BLaER1 (cell line): ENCODE data around the gene ZCCHC13.
A peak's percentile ranks its signal among the peaks of the same experiment; 100 is the strongest.

Experiments used
- H3K27ac ChIP-seq: shearing (Covaris generic); formaldehyde crosslinking; 2 replicates; pipeline ENCODE4 v1.8.1; 2022
- H3K27me3 ChIP-seq: shearing (Covaris generic); formaldehyde crosslinking; 2 replicates; pipeline ENCODE4 v1.8.1; 2022
- H3K36me3 ChIP-seq: shearing (Covaris generic); formaldehyde crosslinking; 2 replicates; pipeline ENCODE4 v1.8.1; 2022
- H3K4me1 ChIP-seq: shearing (Covaris generic); formaldehyde crosslinking; 2 replicates; pipeline ENCODE4 v1.8.1; 2022
- H3K4me2 ChIP-seq: shearing (Covaris generic); formaldehyde crosslinking; 2 replicates; pipeline ENCODE4 v1.8.1; 2022
- H3K4me3 ChIP-seq: shearing (Covaris generic); formaldehyde crosslinking; 2 replicates; pipeline ENCODE4 v1.8.1; 2022
- H3K9ac ChIP-seq: shearing (Covaris generic); formaldehyde crosslinking; 2 replicates; pipeline ENCODE4 v1.8.1; 2022
- H3K9me3 ChIP-seq: shearing (Covaris generic); formaldehyde crosslinking; 2 replicates; pipeline ENCODE4 v1.8.1; 2022
- H4K20me1 ChIP-seq: shearing (Covaris generic); formaldehyde crosslinking; 2 replicates; pipeline ENCODE4 v1.8.1; 2022
- Cebpa-rat ChIP-seq: shearing (Covaris generic); IDR thresholded peaks from 2 replicates; pipeline ENCODE4 v1.8.1; 2022

The ZCCHC13 gene

DNA sequence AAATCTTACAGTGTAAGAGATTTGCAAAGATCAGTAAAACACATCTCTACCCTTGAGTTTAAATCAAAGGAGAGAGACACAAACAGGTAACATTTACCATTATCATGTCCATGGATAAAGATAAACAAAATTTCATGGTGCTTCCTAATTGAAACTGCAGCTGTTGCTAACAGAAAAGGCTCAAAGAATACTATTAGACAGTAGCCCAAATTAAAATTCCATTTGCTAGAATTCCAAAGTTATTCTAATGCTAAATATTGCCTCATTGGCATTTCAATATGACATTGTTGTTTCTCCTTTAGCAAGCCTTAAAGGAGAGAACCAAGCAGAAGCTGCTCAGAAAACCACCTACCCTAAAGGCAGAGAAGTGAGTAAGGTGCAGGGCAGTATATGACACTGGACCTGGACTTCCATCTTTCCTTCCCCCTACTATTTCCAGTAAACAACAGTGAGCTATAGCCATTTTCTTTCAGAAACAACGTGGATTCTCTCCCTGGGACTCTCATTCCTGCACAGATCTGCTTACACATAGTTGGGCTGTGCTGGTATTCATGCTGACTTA lies 19.5 kb upstream of the ZCCHC13 start:
- no peak overlapping the region for H3K27ac ChIP-seq
- H3K27me3 ChIP-seq, result peaks cover 89% of the 10 kb centered on the region
- TF ChIP-seq Cebpa-rat, result no peak
- H3K9ac ChIP-seq, result no peak overlapping the region
- H3K9me3 ChIP-seq, result no peaks in the 10 kb centered on the region
- no peaks in the 10 kb centered on the region for H3K4me1 ChIP-seq
- peaks cover 84% of the 10 kb centered on the region for H4K20me1 ChIP-seq
- no peak overlapping the region for H3K4me3 ChIP-seq
- peaks cover 53% of the 10 kb centered on the region for H3K36me3 ChIP-seq
- no peak overlapping the region for H3K4me2 ChIP-seq

DNA sequence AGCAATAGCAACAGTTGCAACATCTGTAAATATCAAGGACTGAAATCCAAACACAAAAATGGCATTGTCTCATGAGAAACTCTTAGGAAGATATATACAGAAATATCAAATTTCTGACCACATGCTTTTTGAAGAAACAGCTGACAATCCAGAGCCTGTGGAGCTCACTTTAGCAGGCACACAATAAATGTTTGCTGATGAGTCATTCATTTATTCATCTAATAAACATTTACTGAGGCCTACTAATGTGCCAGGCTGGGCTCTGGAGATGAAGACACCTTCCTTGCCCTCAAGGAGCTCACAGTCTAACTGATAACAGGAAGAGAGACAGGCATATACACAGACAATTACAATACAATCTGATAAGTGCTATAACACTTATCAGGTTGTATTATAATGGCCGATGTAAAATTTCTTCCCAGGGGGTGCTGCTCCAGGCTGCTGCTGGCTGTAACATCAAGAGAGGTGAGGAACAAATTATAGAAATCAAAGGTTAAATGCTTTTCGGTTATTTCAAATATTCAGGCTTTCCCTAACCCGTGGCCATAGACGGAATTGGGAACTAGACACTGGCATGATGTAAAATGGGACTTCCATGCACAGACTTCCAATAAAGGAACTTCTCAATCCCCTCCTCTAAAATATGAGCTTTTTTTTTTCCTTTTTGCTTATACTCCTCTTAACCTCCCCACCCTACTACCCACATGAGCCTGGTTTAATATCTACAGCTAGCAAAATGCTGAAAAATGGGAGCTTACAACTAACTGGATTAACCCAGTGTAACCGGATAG lies 16.8 kb upstream of the ZCCHC13 start:
- H3K4me1 ChIP-seq, result no peaks in the 10 kb centered on the region
- H3K4me3 ChIP-seq, result no peak overlapping the region
- no peak for TF ChIP-seq Cebpa-rat
- peaks cover 81% of the 10 kb centered on the region for H3K27me3 ChIP-seq
- H3K9me3 ChIP-seq, result no peaks in the 10 kb centered on the region
- no peak overlapping the region for H3K27ac ChIP-seq
- H3K36me3 ChIP-seq, result peaks cover 26% of the 10 kb centered on the region
- H4K20me1 ChIP-seq, result peaks cover 59% of the 10 kb centered on the region
- H3K9ac ChIP-seq, result no peak overlapping the region
- no peak overlapping the region for H3K4me2 ChIP-seq

DNA sequence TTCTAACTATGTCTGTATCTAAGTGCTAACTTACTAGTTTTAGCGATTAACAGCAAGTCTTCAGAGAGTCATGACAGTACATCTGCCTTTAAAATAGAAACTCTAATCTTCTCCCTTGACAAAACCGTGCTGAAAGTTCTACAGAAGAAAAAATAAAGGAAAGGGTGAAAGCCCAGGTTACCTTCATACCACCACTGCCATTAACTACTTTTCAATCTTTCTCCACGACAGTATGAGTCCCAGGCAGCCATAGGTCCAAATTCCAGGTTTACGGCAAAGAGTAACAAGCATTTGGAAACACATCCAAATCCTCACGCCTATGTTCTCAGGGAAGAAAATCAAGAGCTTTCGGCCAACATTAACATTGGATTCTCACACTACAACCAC lies 12.4 kb upstream of the ZCCHC13 start:
- TF ChIP-seq Cebpa-rat, result no peak
- Histone ChIP-seq H3K4me2 (peak overlapping the region; percentile 67), H3K27ac (peak overlapping the region; percentile 87), H3K4me1 (no peaks in the 10 kb centered on the region), H3K36me3 (peaks cover 10% of the 10 kb centered on the region), H3K9ac (peak overlapping the region; percentile 91), H3K9me3 (no peaks in the 10 kb centered on the region), H4K20me1 (peaks cover 15% of the 10 kb centered on the region; the same call in 1 of the 2 replicates), H3K27me3 (peaks cover 43% of the 10 kb centered on the region), H3K4me3 (peak overlapping the region; percentile 74)

DNA sequence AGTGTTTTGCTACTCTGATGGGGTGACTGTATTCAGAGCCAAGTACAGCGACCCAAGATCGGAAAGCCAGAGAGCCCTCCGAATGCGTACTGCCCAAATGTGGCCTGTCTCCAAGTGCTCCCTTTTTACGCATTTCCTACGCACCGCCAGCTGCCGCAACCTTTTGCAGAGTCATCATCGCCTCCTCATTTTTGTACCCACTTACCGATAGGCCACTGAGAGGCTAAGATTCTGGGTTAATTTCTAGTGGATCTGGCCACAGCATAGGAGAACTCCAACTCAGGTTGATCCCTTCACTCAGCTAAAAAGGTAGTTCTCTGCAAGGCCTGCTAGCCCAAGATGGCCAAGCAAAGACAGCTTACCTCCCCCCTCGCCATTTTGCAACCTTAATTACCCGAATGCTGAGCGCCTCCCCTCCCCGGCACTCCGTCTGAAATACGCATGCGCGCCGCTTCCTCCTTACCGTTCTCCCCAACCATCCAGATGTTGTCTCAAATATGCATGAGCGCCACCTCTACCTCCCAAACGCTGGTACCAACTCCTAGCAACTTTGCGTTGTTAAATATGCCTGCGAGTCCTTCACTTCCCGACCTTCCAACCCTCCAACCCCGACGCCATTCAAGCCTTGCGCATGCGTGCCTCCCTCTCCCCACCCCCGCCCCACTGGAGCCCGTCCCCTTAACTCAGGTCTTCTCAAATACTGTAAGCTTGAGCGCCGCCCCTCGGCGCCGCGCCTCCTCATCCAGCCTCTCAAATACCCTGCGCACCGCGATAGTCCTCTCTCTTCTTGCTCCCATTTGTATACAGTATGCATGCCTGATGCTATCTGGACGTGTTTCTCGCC lies 11.8 kb upstream of the ZCCHC13 start:
- H4K20me1 ChIP-seq, result peaks cover 10% of the 10 kb centered on the region; the same call in 1 of the 2 replicates
- H3K36me3 ChIP-seq, result peaks cover 3% of the 10 kb centered on the region; the same call in 1 of the 2 replicates
- H3K9me3 ChIP-seq, result no peaks in the 10 kb centered on the region
- peaks cover 41% of the 10 kb centered on the region for H3K27me3 ChIP-seq
- peak overlapping the region; percentile 72 for H3K4me2 ChIP-seq
- peak overlapping the region; percentile 91 for H3K9ac ChIP-seq
- no peak for TF ChIP-seq Cebpa-rat
- H3K4me3 ChIP-seq, result peak overlapping the region; percentile 74
- H3K4me1 ChIP-seq, result no peaks in the 10 kb centered on the region
- H3K27ac ChIP-seq, result peak overlapping the region; percentile 87

DNA sequence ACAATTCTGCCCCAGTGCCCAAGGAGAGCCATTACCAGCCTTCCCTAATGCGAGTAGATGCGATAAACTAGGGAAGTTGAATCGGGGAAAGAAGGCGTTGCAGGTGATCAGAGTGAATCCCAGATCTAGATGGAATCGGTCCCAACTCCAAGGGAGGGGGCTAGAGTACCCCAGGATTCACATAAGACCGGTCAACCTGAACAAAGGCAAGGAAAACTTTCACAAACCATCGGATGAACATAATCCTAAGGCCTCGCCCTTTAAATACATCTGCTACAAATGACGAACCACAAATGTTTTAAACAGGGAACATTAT lies 11.2 kb upstream of the ZCCHC13 start:
- peaks cover 43% of the 10 kb centered on the region for H3K27me3 ChIP-seq
- no peaks in the 10 kb centered on the region for H3K36me3 ChIP-seq
- H3K4me3 ChIP-seq, result peak overlapping the region; percentile 74
- H3K4me2 ChIP-seq, result peak overlapping the region; percentile 72
- TF ChIP-seq Cebpa-rat, result no peak
- no peak overlapping the region; the same call in 1 of the 2 replicates for H3K27ac ChIP-seq
- H3K4me1 ChIP-seq, result no peaks in the 10 kb centered on the region
- H4K20me1 ChIP-seq, result peaks cover 5% of the 10 kb centered on the region; the same call in 1 of the 2 replicates
- peak overlapping the region; percentile 91 for H3K9ac ChIP-seq
- H3K9me3 ChIP-seq, result no peaks in the 10 kb centered on the region

DNA sequence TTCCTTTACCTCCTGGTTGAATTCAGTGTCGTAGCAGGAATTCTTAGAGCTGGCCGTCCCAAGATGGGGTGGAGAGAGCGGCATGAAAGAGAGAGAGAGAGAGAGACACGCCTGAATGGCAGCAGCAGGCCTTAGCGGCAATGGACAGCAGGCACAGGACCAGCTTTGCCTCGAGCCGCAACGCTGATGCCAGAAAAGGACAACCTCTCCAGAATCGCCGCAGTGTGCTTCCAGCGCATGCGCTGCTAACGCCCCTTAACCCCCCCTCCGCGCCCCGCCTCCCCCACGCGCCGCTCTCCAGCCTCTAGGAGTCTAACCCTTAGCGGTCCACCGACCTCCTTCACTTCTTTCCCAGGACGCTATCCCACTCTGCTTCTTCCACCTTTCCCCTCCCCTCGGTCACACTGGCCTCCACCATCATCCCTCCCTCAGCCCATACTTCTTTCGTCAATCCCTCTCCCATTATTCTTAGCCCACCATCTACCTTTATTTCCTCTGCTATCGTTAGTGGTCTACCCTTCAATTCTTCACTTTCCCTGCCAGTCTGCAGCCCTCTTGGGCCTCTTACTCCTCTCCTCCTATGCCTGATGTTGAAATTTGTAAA lies 10.5 kb upstream of the ZCCHC13 start:
- peaks cover 44% of the 10 kb centered on the region for H3K27me3 ChIP-seq
- H3K4me3 ChIP-seq, result peak overlapping the region; percentile 74
- H3K9me3 ChIP-seq, result no peaks in the 10 kb centered on the region
- no peak for TF ChIP-seq Cebpa-rat
- peaks cover 1% of the 10 kb centered on the region; the same call in 1 of the 2 replicates for H4K20me1 ChIP-seq
- H3K4me2 ChIP-seq, result peak overlapping the region; percentile 72
- H3K27ac ChIP-seq, result no peak overlapping the region
- H3K9ac ChIP-seq, result peak overlapping the region; percentile 91
- H3K4me1 ChIP-seq, result no peaks in the 10 kb centered on the region
- H3K36me3 ChIP-seq, result no peaks in the 10 kb centered on the region

DNA sequence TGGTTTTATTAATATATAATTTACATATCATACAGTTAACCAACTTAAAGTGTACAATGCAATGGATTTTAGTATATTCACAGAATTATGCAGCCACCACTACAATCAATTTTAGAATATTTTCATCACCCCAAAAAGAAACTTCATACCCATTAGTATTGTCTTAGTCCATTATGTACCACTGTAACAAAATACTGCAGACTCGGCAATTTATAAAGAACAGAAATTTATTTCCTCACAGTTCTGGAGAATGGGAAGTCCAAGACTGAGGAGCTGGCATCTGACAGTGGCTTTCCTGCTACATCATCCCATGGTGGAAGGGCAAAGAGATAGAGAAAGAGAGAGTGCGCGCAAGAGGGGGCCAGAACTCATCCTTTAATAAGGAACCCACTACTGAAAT lies 8.9 kb upstream of the ZCCHC13 start:
- Histone ChIP-seq H3K9ac (no peak overlapping the region), H3K36me3 (no peaks in the 10 kb centered on the region), H3K4me3 (no peak overlapping the region), H3K4me1 (no peaks in the 10 kb centered on the region), H3K27me3 (peaks cover 48% of the 10 kb centered on the region), H3K4me2 (no peak overlapping the region), H3K27ac (no peak overlapping the region), H3K9me3 (no peaks in the 10 kb centered on the region), H4K20me1 (no peaks in the 10 kb centered on the region)
- no peak for TF ChIP-seq Cebpa-rat

DNA sequence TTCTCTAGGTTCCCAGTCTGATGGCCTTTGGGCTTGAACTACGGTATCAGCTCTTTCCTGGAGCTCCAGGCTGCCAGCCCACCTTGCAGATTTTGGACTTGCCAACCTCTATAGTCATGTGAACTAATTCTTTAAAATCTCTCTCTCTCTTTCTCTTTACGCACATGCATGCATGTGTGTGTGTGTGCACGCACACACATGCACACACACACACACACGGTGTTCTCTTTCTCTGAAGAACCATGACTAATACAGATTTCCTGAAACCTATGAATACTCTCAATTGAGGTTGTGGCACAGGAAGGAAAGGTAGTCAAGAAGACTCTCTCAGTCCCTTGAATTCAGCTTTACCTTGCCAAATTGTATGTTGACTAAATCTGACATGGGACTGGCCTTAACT lies 6.2 kb upstream of the ZCCHC13 start:
- Histone ChIP-seq H3K9ac (no peak overlapping the region), H3K27ac (no peak overlapping the region), H3K27me3 (peaks cover 39% of the 10 kb centered on the region), H3K4me3 (no peak overlapping the region), H3K36me3 (no peaks in the 10 kb centered on the region), H3K9me3 (no peaks in the 10 kb centered on the region), H3K4me2 (no peak overlapping the region), H4K20me1 (no peaks in the 10 kb centered on the region), H3K4me1 (no peaks in the 10 kb centered on the region)
- no peak for TF ChIP-seq Cebpa-rat

DNA sequence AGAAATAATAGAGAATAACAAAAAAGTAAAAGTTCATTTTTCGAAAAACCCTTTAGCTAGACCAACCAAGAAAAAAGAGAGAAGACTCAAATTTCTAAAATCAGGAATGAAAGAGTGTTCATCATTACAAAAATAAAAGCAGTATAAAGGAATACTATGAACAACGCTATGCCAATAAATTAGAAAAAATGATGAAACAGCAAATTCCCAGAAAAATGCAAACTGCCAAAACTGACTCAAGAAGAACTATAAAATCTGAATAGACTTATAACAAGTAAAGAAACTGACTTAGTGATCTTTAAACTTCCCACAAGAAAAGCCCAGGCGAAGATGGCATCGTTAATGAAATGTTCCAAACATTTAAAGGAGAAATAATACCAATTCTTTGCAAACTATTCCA lies 3.1 kb upstream of the ZCCHC13 start:
- Histone ChIP-seq H4K20me1 (no peaks in the 10 kb centered on the region), H3K4me3 (no peak overlapping the region), H3K27me3 (peaks cover 59% of the 10 kb centered on the region), H3K36me3 (no peaks in the 10 kb centered on the region), H3K9me3 (no peaks in the 10 kb centered on the region), H3K9ac (no peak overlapping the region), H3K4me1 (no peaks in the 10 kb centered on the region), H3K4me2 (no peak overlapping the region), H3K27ac (no peak overlapping the region)
- TF ChIP-seq Cebpa-rat, result no peak
